ENCODE data around the gene DIO3.

- TF ChIP-seq ZBTB2 (CRISPR knock-in tag; IDR thresholded peaks at IDR 0.05; ENCODE audit: low read depth) (no peak), TCF7 (IDR thresholded peaks at IDR 0.05; ENCODE audit: low read depth) (no peak), ZNF792 (CRISPR knock-in tag; IDR thresholded peaks at IDR 0.05) (no peak), POLR2AphosphoS5 (IDR thresholded peaks at IDR 0.05; ENCODE audit: low read depth, low read length) (no peak), ZBTB4 (CRISPR knock-in tag; IDR thresholded peaks at IDR 0.05; ENCODE audit: borderline replicate concordance) (no peak), ERF (CRISPR knock-in tag; IDR thresholded peaks at IDR 0.05) (no peak), POLR2A (IDR thresholded peaks at IDR 0.05; ENCODE audit: insufficient read depth in 1 of 2, low read depth in 2 of 2, low read length in 2 of 2) (no peak), SIN3A (IDR thresholded peaks at IDR 0.05; ENCODE audit: borderline replicate concordance, low read depth, low read length) (no peak), FOXK2 (IDR thresholded peaks at IDR 0.05) (no peak), ZSCAN9 (CRISPR knock-in tag; IDR thresholded peaks at IDR 0.05; ENCODE audit: borderline replicate concordance) (no peak), SATB2 (CRISPR knock-in tag; IDR thresholded peaks at IDR 0.05) (no peak), ZNF274 (CRISPR knock-in tag; IDR thresholded peaks at IDR 0.05) (no peak), CTCF (CRISPR knock-in tag; IDR thresholded peaks at IDR 0.05) (no peak), RNF2 (conservative IDR thresholded peaks at IDR 0.05; ENCODE audit: low read depth) (no peak)
These were observed 39.8 kb upstream of the DIO3 start for GRCh38 chr14:101521473-101521915.
